DOHH2 (cell line): ENCODE measurements around the gene NIM1K.

Source experiments
- H3F3A ChIP-seq: fragments of 200-600 bp; sonication (generic), shearing (Covaris generic); 2 replicates; pipeline ENCODE4 v1.6.0; 2016; ENCODE audit warnings: antibody characterized with exemption, mild to moderate bottlenecking; ENCODE audit not compliant: control insufficient read depth, insufficient read depth
- H3K27ac ChIP-seq: fragments of 200-600 bp; sonication (generic); 2 replicates; pipeline ENCODE4 v1.5.1; 2014; ENCODE audit warnings: low read depth, mild to moderate bottlenecking, low read length, moderate library complexity
- H3K27me3 ChIP-seq: fragments of 200-600 bp; sonication (generic); 2 replicates; pipeline ENCODE4 v1.6.1; 2014; ENCODE audit warnings: mild to moderate bottlenecking, low read length, mixed read lengths; ENCODE audit not compliant: control insufficient read depth
- H3K36me3 ChIP-seq: fragments of 200-600 bp; sonication (generic); 2 replicates; pipeline ENCODE4 v1.6.1; 2014; ENCODE audit warnings: mild to moderate bottlenecking, low read length, moderate library complexity, mixed read lengths; ENCODE audit not compliant: control insufficient read depth
- H3K4me1 ChIP-seq: fragments of 200-600 bp; sonication (generic); 2 replicates; pipeline ENCODE4 v1.6.1; 2014; ENCODE audit warnings: mild to moderate bottlenecking, low read length, mixed read lengths; ENCODE audit not compliant: control insufficient read depth
- H3K4me2 ChIP-seq: fragments of 200-600 bp; sonication (generic); 2 replicates; pipeline ENCODE4 v1.6.0; 2014; ENCODE audit warnings: mild to moderate bottlenecking, low read length, moderate library complexity
- H3K4me3 ChIP-seq: fragments of 200-600 bp; sonication (generic); 2 replicates; pipeline ENCODE4 v1.5.1; 2014; ENCODE audit warnings: mild to moderate bottlenecking, low read length, mixed read lengths
- H3K79me2 ChIP-seq: fragments of 200-600 bp; sonication (generic); 2 replicates; pipeline ENCODE4 v1.6.1; 2014; ENCODE audit warnings: mild to moderate bottlenecking, low read length, mixed read lengths; ENCODE audit not compliant: control insufficient read depth
- H3K9me2 ChIP-seq: fragments of 200-600 bp; sonication (generic); replicated peaks from 2 replicates; pipeline ENCODE4 v1.6.1; 2014; ENCODE audit warnings: mild to moderate bottlenecking, low read length, mixed read lengths; ENCODE audit not compliant: control insufficient read depth
- H3K9me3 ChIP-seq: fragments of 200-600 bp; sonication (generic); 2 replicates; pipeline ENCODE4 v1.6.1; 2014; ENCODE audit warnings: antibody characterized with exemption, low read length, mixed read lengths; ENCODE audit not compliant: control insufficient read depth, insufficient read depth
- H4K20me1 ChIP-seq: fragments of 200-600 bp; sonication (generic); 2 replicates; pipeline ENCODE4 v1.6.0; 2014; ENCODE audit warnings: low read depth, mild to moderate bottlenecking, antibody characterized with exemption, low read length, moderate library complexity; ENCODE audit not compliant: control insufficient read depth, insufficient read depth
- EZH2phosphoT487 ChIP-seq: fragments of 200-600 bp; sonication (generic); IDR thresholded peaks from 2 replicates; pipeline ENCODE4 v1.6.1; 2017; ENCODE audit warnings: borderline replicate concordance, mild to moderate bottlenecking, antibody characterized with exemption, low read length, moderate library complexity, mixed read lengths
- TF ChIP-seq, protein P1 (sequence below): fragments of 200-600 bp; sonication (generic); IDR thresholded peaks from one replicate; pipeline ENCODE4 v1.5.1; 2014; ENCODE audit warnings: antibody characterized with exemption, mild to moderate bottlenecking, low read depth, low read length; ENCODE audit not compliant: poor library complexity, severe bottlenecking

NIM1K gene

DNA sequence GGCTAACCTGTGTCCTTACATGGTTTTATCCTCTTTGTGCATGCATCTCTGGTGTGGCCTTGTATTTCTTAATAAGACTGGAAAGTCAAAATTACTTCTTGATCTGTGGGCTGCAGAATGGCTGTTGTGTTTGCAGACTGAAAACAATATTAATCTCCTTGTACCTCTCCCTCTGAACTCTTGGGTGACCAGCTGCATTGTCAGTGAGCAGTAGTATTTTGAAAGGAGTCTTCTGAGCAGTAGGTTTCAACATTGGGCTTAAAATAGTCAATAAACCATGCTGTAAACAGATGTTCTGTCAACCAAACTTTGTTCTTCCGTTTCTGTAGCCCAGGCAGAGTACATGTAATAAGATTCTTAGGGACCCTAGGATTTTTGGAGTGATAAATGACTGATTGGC is 26.7 kb upstream of the NIM1K start:
- Histone ChIP-seq H3K36me3 (peaks cover 70% of the 10 kb centered on the region), H3K27ac (no peak overlapping the region), H3F3A (no peaks in the 10 kb centered on the region), H3K79me2 (peaks cover 21% of the 10 kb centered on the region), H3K9me2 (no peaks in the 10 kb centered on the region), H3K9me3 (no peaks in the 10 kb centered on the region), H3K4me1 (no peaks in the 10 kb centered on the region), H3K4me2 (no peak overlapping the region), H3K27me3 (no peaks in the 10 kb centered on the region), H3K4me3 (no peak overlapping the region), H4K20me1 (no peaks in the 10 kb centered on the region)
- no peak for TF ChIP-seq EZH2phosphoT487
- TF ChIP-seq, protein P1, sequence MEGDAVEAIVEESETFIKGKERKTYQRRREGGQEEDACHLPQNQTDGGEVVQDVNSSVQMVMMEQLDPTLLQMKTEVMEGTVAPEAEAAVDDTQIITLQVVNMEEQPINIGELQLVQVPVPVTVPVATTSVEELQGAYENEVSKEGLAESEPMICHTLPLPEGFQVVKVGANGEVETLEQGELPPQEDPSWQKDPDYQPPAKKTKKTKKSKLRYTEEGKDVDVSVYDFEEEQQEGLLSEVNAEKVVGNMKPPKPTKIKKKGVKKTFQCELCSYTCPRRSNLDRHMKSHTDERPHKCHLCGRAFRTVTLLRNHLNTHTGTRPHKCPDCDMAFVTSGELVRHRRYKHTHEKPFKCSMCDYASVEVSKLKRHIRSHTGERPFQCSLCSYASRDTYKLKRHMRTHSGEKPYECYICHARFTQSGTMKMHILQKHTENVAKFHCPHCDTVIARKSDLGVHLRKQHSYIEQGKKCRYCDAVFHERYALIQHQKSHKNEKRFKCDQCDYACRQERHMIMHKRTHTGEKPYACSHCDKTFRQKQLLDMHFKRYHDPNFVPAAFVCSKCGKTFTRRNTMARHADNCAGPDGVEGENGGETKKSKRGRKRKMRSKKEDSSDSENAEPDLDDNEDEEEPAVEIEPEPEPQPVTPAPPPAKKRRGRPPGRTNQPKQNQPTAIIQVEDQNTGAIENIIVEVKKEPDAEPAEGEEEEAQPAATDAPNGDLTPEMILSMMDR: no peak

DNA sequence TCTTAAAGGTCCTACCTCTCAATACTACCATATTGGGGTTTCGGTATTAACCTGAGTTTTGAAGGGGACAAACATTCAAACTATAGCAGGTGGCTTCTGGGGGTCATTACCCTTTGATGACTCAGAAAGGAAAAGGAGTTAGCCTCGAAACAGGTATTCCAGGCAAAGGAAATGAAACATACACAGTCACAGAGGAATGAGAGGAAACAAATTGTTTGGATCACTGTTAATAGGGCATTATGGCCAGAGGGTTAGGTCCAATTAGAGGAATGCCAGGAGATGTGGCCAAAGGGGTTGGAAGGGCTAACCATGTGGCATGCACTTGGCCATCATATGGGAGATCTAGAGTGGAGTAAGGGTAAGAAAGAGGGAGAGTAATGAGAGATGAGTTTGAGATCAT is 23.9 kb upstream of the NIM1K start:
- no peaks in the 10 kb centered on the region for H3K27me3 ChIP-seq
- no peak overlapping the region for H3K4me2 ChIP-seq
- peaks cover 17% of the 10 kb centered on the region for H3K79me2 ChIP-seq
- H4K20me1 ChIP-seq: no peaks in the 10 kb centered on the region
- no peaks in the 10 kb centered on the region for H3K4me1 ChIP-seq
- H3F3A ChIP-seq: no peaks in the 10 kb centered on the region
- no peak overlapping the region for H3K27ac ChIP-seq
- TF ChIP-seq, protein P1: no peak
- TF ChIP-seq EZH2phosphoT487: no peak
- no peaks in the 10 kb centered on the region for H3K9me2 ChIP-seq
- H3K9me3 ChIP-seq: no peaks in the 10 kb centered on the region
- no peak overlapping the region for H3K4me3 ChIP-seq
- H3K36me3 ChIP-seq: peaks cover 62% of the 10 kb centered on the region

DNA sequence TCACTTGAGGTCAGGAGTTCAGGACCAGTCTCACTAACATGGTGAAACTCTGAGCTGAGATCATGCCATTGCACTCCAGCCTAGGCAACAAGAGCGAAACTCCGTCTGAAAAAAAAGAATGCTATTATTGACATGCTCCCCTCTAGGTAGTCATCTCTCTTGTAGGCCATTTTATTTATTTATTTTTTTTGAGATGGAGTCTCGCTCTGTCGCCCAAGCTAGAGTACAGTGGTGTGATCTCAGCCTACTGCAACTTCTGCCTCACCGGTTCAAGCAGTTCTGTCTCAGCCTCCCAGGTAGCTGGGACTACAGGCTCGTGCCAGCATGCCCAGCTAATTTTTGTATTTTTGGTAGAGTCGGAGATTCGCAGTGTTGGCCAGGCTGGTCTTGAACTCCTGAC is 20.6 kb upstream of the NIM1K start:
- Histone ChIP-seq H3K79me2 (peaks cover 5% of the 10 kb centered on the region; the same call in 1 of the 2 replicates), H3K9me2 (no peaks in the 10 kb centered on the region), H3K27ac (no peak overlapping the region), H3K4me1 (no peaks in the 10 kb centered on the region), H3K4me2 (no peak overlapping the region), H3K27me3 (no peaks in the 10 kb centered on the region), H4K20me1 (no peaks in the 10 kb centered on the region), H3K4me3 (no peak overlapping the region), H3F3A (no peaks in the 10 kb centered on the region), H3K36me3 (peaks cover 60% of the 10 kb centered on the region), H3K9me3 (no peaks in the 10 kb centered on the region)
- no peak for TF ChIP-seq EZH2phosphoT487
- TF ChIP-seq, protein P1: no peak

DNA sequence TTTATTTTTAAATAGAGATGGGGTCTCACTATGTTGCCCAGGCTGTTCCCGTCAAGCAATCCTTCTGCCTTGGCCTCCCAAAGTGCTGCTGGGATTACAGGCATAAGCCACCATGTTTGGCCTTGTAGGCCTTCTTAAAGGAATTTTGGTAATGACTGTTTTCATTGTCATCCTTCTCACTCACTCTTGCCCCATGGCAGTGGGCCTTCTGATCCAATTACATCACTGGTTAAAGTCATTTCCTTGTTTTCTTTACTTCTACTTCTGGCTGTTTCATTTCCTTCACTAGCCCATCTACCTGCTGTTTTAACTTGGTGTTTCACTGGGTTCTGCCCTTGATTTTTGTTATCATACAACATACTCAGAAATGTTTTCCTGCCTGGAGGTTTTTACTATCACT is 20.1 kb upstream of the NIM1K start:
- Histone ChIP-seq H3K27ac (no peak overlapping the region), H3K27me3 (no peaks in the 10 kb centered on the region), H3K4me3 (no peak overlapping the region), H4K20me1 (no peaks in the 10 kb centered on the region), H3K79me2 (peaks cover 5% of the 10 kb centered on the region; the same call in 1 of the 2 replicates), H3K4me1 (no peaks in the 10 kb centered on the region), H3K9me2 (no peaks in the 10 kb centered on the region), H3K4me2 (no peak overlapping the region), H3K9me3 (no peaks in the 10 kb centered on the region), H3F3A (no peaks in the 10 kb centered on the region), H3K36me3 (peaks cover 63% of the 10 kb centered on the region)
- no peak for TF ChIP-seq EZH2phosphoT487
- TF ChIP-seq, protein P1: no peak
